Aorta (tissue), 5 donors: ENCODE results near the gene GSTM4. TPM values are rescaled to one million over a fixed set of nuclear protein-coding genes. Genes with fewer than 3 reads are reported as not detected.
"Not testable (repeated sequence)": the region's sequence is repeated elsewhere in the genome, so short reads cannot be mapped to it uniquely, and the experiment has no call there.

Experiments used
- ATAC-seq: fragments of 200-7000 bp; cut with Tn5 transposase; one replicate; pipeline ENCODE4 v1.9.1; 2022; ENCODE audit warnings: moderate library complexity; ENCODE audit not compliant: low FRiP score
- DNase-seq, 2 donors: peaks; one replicate each; pipeline ENCODE4 v3.0.0-alpha.2; 2020
- H3K27ac ChIP-seq, 2 donors: one replicate each; pipeline ENCODE4 v1.5.1; 2013; ENCODE audit warnings: low read length in 2 of 2, mild to moderate bottlenecking in 2 of 2, moderate library complexity in 2 of 2, control low read depth in 1 of 2, inconsistent platforms in 1 of 2, low read depth in 1 of 2
- H3K27me3 ChIP-seq, 2 donors: one replicate each; pipeline ENCODE4 v1.6.1; 2013; ENCODE audit warnings: control low read depth in 1 of 2, low read length in 1 of 2, mild to moderate bottlenecking in 1 of 2, moderate library complexity in 1 of 2; ENCODE audit not compliant: insufficient read depth in 2 of 2, control insufficient read depth in 1 of 2
- H3K36me3 ChIP-seq, 2 donors: one replicate each; pipeline ENCODE4 v1.6.1; 2013; ENCODE audit warnings: control low read depth in 1 of 2, low read length in 1 of 2, mild to moderate bottlenecking in 1 of 2; ENCODE audit not compliant: insufficient read depth in 2 of 2, control insufficient read depth in 1 of 2
- H3K4me1 ChIP-seq, 2 donors: one replicate each; pipeline ENCODE4 v1.6.1; 2013; ENCODE audit warnings: low read length in 2 of 2, control low read depth in 1 of 2, mild to moderate bottlenecking in 1 of 2, moderate library complexity in 1 of 2; ENCODE audit not compliant: insufficient read depth in 2 of 2, control insufficient read depth in 1 of 2
- H3K4me3 ChIP-seq, 2 donors: one replicate each; pipeline ENCODE4 v1.5.1; 2013; ENCODE audit warnings: low read length in 2 of 2, control low read depth in 1 of 2, mild to moderate bottlenecking in 1 of 2
- H3K9me3 ChIP-seq: one replicate; pipeline ENCODE4 v1.6.1; 2013; ENCODE audit warnings: mild to moderate bottlenecking, low read length; ENCODE audit not compliant: control insufficient read depth
- WGBS, 2 donors: extraction: QIAGEN DNeasy Blood & Tissue Kit; methylation state at CpG; one replicate each; pipeline ENCODE4 v1.1.7; 2013; 5-methylcytosine and 5-hydroxymethylcytosine counted together
- intact Hi-C, 2 donors: fragments of 100-400 bp; cut with DNase I; formaldehyde crosslinking; loops; one replicate each; pipeline versions ENCODE4 v1.14.2 to v1.15.0; 2022
- polyA plus RNA-seq, 2 donors: library from polyadenylated mRNA; stranded (reverse); fragments of 200-250 nt; gene quantifications; one replicate each; pipeline ENCODE4 v1.2.3, GENCODE V29; 2013
- total RNA-seq, 2 donors: library from RNA; stranded (reverse); fragmentation: NEBNext Ultra II Directional; extraction: Animal tissue kit (Norgen Biotek cat#: 25700); gene quantifications; one replicate each; pipeline ENCODE4 v1.2.1, GENCODE V29; 2021
- donor health status: healthy with polysubstance abuse.
- donor health status: Bipolar disorder and iron deficiency.
- donor health status: DM: no; HTN: no; CAD: no.
- donor health status: DM: no; HTN: no; CAD: no.
- donor health status: DM: yes; HTN: yes; CAD: no.

The GSTM4 gene
- total and polyA plus RNA-seq, 4 donors: 15.0 to 53.1 (median 31.8) TPM

DNA sequence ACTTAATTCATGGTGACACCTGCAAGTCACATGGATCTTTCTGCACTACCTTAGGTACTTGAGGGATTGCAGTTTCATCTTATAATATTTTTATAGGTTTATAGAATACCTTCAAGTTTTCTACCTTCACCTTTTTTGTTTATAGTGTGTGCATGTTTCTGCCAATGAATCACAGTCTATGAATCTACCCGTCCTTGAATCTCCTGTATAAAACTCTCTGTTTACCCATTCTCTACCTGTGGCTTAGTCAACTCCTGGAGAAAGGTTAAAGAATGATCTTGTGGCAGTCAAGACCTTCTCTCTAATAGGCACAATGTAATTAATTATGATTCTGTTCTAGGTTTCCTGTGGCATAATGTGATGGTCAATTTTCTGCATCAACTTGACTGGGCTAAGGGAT is 8.8 kb downstream of the GSTM4 start:
- Histone ChIP-seq H3K36me3 (no peaks in the 10 kb centered on the region), H3K27ac (no peak overlapping the region), H3K27me3 (no peaks in the 10 kb centered on the region), H3K4me1 (no peaks in the 10 kb centered on the region), H3K9me3 (no peaks in the 10 kb centered on the region), H3K4me3 (no peak overlapping the region)
- intact Hi-C loops: no loop called here
- DNase-seq: no peak
- WGBS, 2 donors: 94 to 100% methylated on average over 1 of the region's 1 CpG
- no peak for ATAC-seq

DNA sequence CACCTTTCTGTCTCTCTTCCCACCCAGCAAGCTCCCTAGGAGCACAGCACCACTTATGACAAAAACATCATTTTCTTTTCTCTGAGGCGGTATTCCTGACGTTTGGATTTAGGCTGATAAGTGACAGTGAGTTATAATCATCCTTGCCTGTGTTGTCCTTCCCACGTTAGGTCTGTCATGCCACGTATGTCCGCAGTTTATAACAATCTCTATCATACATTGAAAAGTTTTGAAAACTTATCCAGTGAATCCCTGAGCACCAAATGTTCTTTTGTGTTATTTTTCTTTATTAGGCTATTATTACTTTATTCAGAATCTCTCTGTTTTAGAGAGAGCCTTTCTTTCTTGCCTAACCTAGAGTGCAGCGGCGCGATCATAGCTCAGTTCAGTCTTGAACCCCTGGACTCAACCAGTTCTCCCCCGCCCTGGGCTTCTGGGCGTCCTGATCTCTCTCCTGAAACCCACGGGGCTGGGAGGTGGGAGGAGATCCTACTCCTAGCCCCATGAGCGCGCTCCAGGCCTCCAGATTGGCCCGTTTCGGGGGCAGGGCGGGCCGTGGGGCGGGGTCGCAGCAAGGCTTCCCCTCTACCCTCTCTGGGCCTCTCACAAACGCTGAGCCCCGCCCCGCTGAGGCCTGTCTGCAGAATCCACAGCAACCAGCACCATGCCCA is 11.7 kb downstream of the GSTM4 start, which contains the start of gene GSTM2:
Gene GSTM2 (plus strand): TSS at position 606 of the 671 bp plus-strand sequence. CDS start 59 bp downstream, at position 665.
- Histone ChIP-seq H3K27ac (no peak within 1 kb of the TSS), H3K27me3 (no peaks in the 10 kb centered on the region), H3K9me3 (no peaks in the 10 kb centered on the region), H3K4me3 (peak within 1 kb of the TSS; percentile 38 to 69), H3K4me1 (no peaks in the 10 kb centered on the region), H3K36me3 (no peaks in the 10 kb centered on the region)
- DNase-seq (peak; percentile 96 to 97), ATAC-seq (peak; percentile 98)
- WGBS, 2 donors: 6% methylated on average over 19 to 22 of the region's 22 CpGs
- intact Hi-C loops: loop anchor here in 1 of 2 donors (1.0 kb wide), 1 partner anchor 11 kb away; the partner anchor contains the start of gene GSTM4

DNA sequence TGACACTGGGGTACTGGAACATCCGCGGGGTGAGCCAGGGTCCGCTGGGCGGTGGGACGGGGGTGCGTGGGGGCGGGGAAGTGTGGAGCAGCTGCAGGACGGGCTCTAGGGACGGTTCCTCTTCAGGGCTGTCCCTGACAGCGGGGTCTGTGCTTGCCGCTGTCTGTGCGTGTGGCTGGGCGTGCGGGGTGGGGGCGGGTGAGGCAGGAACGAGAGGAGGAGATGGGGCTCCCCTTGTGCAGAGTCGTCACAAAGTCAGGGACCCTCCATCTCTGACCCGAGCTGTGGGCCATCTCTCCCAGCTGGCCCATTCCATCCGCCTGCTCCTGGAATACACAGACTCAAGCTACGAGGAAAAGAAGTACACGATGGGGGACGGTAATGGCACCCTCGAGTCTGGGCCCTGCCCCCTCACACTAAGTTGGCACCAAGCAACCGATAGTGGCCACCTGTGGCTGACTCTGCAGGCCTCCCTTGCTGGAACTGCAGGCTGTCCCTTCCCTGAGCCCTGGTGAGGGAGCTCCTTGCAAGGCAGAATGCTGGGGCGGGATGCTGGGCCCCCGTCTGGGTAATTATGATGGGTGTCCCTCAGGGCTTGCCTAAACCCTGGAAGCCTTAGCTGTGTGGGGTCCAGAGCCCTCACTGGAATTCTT is 12.3 kb downstream of the GSTM4 start:
- Histone ChIP-seq H3K9me3 (no peaks in the 10 kb centered on the region), H3K4me3 (peak overlapping the region; percentile 38 to 69), H3K4me1 (no peaks in the 10 kb centered on the region), H3K36me3 (no peaks in the 10 kb centered on the region), H3K27me3 (no peaks in the 10 kb centered on the region), H3K27ac (no peak overlapping the region)
- DNase-seq: peak in 1 of 2 donors; percentile 73
- 2 to 4% methylated on average over 25 to 26 of the region's 26 CpGs for whole genome bisulfite sequencing, 2 donors
- ATAC-seq: peak; percentile 36
- intact Hi-C loops: no loop called here

DNA sequence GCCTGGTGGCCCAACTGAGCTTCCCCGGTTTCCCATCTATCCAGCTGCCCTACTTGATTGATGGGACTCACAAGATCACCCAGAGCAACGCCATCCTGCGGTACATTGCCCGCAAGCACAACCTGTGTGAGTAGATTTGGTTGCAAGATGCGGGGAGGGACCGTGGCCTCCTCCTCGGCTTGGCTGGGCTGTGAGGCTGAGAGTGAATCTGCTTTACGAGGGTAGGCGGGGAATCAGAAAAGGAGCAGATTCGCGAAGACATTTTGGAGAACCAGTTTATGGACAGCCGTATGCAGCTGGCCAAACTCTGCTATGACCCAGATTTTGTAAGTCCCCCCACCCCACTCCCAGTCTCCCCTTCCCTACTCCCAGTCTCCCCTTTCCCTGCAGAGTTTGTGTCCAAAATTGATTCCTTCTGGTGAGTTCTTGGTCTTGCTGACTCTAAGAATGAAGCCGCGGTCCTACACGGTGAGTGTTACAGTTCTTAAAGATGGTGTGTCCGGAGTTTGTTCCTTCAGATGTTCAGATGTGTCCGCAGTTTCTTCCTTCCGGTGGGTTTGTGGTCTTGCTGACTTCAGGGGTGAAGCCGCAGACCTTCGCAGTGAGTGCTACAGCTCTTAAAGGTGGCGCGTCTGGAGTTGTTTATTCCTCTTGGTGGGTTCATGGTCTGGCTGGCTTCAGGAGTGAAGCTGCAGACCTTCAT is 13.5 kb downstream of the GSTM4 start:
- Histone ChIP-seq H3K4me1 (no peaks in the 10 kb centered on the region), H3K9me3 (no peaks in the 10 kb centered on the region), H3K27me3 (no peaks in the 10 kb centered on the region), H3K36me3 (peaks cover 0 to 1% of the 10 kb centered on the region in 2 donors), H3K4me3 (no peak overlapping the region), H3K27ac (no peak overlapping the region)
- DNase-seq (peak in 1 of 2 donors; percentile 65), ATAC-seq (no peak)
- 94 to 95% methylated on average over 22 of the region's 22 CpGs for WGBS, 2 donors
- intact Hi-C loops: no loop called here

DNA sequence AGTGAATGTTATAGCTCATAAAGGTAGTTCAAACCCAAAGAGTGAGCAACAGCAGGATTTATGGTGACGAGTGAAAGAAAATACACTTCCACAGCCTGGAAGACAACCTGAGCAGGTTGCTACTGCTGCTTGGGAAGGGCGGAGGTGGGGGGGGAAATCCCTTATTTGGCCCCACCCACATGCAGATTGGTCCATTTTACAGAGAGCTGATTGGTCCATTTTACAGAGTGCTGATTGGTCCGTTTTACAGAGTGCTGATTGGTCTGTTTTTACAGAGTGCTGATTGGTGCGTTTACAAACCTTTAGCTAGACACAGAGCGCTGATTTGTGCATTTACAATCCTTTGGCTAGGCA is 14.0 kb downstream of the GSTM4 start:
- H3K4me3 ChIP-seq, H3K27me3 ChIP-seq, intact Hi-C loops, H3K36me3 ChIP-seq, ATAC-seq, H3K9me3 ChIP-seq, DNase-seq, H3K4me1 ChIP-seq, H3K27ac ChIP-seq: not testable (repeated sequence)
- 96% methylated on average over 5 of the region's 5 CpGs for WGBS, 2 donors

DNA sequence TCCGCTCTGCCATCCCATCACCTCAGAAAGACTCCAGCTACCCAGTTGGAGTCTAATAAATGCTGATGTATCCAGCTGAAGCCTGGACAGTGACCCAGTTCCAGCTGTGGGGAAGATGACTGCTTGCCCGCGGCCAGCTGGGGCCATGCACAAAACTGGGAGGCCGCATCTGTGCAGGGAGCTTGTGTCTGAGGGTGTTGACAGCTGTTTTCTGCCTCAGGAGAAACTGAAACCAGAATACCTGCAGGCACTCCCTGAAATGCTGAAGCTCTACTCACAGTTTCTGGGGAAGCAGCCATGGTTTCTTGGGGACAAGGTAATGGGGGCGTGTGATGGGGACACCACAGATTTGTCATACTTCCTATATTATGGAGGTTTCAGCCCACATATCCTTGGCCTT is 15.2 kb downstream of the GSTM4 start:
- Histone ChIP-seq H3K36me3 (peaks cover 0 to 1% of the 10 kb centered on the region in 2 donors), H3K27me3 (no peaks in the 10 kb centered on the region), H3K4me1 (no peaks in the 10 kb centered on the region), H3K9me3 (no peaks in the 10 kb centered on the region), H3K27ac (no peak overlapping the region), H3K4me3 (no peak overlapping the region)
- intact Hi-C loops: no loop called here
- no peak for ATAC-seq
- WGBS, 2 donors: 96 to 97% methylated on average over 5 of the region's 5 CpGs
- DNase-seq: no peak

DNA sequence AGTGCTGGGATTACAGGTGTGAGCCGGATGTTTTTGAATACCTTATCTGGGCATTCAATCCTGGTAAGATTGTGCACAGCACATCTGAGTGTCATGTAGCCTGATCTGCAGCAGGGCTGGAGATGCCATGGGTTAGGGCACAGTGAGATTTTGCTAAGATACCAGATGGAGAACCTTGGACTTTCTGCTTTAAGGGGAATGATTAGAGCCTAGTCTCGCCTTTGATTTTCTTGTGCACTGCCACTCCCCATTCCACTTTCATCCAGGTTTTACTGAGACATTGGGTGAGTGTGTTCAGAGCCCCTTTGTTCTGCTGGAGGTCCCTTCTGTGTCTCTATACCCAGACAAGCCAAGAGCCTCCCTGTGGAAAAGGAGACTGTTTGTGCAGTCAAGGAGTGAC is 18.0 kb downstream of the GSTM4 start:
- ATAC-seq, H3K27me3 ChIP-seq, H3K27ac ChIP-seq, DNase-seq, intact Hi-C loops, H3K4me1 ChIP-seq, H3K4me3 ChIP-seq, H3K36me3 ChIP-seq, H3K9me3 ChIP-seq: not testable (repeated sequence)
- 92 to 95% methylated on average over 2 of the region's 2 CpGs for WGBS, 2 donors

DNA sequence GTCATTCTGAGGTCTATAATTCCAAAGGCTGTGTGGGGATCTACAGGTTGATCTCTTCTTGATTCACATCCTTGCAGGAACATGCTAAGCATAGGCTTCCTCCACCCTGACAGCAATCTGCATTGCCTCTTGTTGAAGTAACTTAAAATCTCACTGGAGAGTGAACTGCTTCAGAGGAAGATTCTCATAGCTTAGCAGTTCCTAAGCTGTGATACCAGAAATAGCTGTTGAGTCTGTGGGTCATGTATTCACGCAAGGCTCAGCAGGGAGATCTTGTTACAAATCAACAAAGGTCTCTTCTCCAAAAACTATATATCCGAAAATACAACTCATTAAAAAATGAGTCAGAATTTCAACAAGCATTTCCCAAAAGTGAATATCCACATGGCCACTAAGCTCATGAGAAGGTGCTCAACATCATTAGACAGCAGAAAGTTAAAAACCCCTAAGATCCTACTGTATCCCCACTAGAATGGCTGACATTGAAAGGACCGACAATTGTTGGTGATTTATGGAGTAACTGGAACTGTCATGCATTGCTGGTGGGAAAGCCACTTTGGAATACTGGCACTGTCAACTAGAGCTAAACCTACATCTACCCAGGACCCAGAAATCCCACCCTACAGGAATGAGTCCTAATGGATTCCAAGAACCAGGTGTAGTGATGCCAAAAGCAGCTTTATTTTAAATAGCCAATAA is 20.9 kb downstream of the GSTM4 start:
- H3K4me3 ChIP-seq, H3K36me3 ChIP-seq, H3K27me3 ChIP-seq, H3K9me3 ChIP-seq, H3K27ac ChIP-seq, H3K4me1 ChIP-seq, ATAC-seq, DNase-seq, intact Hi-C loops: not testable (repeated sequence)
- 88 to 89% methylated on average over 3 of the region's 3 CpGs for WGBS, 2 donors
